GM12878 (cell line): ENCODE data around the gene FAM131B. TPM values are rescaled to one million over a fixed set of nuclear protein-coding genes. Genes with fewer than 3 reads are reported as not detected.

Experiments
- ATAC-seq: fragments of 200-7000 bp; cut with Tn5 transposase; 3 replicates; pipeline ENCODE4 v1.9.1; 2020; ENCODE audit warnings: mild to moderate bottlenecking, moderate library complexity
- BruUV-seq: library from RNA; stranded (reverse); fragments of 400-500 nt; replicated peaks from 2 replicates; lab custom pipeline; 2021; lab: Mats Ljungman, UMichigan
- CTCF ChIA-PET: fragments of 300-600 bp; sonication (Branson Sonifier 250); formaldehyde crosslinking; extraction: SDS; loops from one replicate; lab custom pipeline; 2021; ENCODE audit warnings: inconsistent platforms; lab: Yijun Ruan, JAX
- POLR2A ChIA-PET: fragments of 350-600 bp; formaldehyde crosslinking; extraction: SDS; loops from one replicate; lab custom pipeline; 2021; ENCODE audit warnings: inconsistent platforms; lab: Charles Lee
- RAD21 ChIA-PET: fragments of 300-600 bp; sonication (Branson Sonifier 250); formaldehyde crosslinking; loops from one replicate; lab custom pipeline; 2023; ENCODE audit warnings: antibody characterized with exemption; ENCODE audit not compliant: unreplicated experiment; lab: Charles Lee
- SMC1A ChIA-PET: fragments of 300-600 bp; sonication (Branson Sonifier 250); formaldehyde crosslinking; loops from one replicate; lab custom pipeline; 2023; ENCODE audit not compliant: unreplicated experiment, uncharacterized antibody; lab: Charles Lee
- DNase-seq: peaks from one replicate; pipeline ENCODE4 v3.0.0-alpha.2; 2011; ENCODE audit warnings: low read depth, low spot score
- FAIRE-seq: peaks from 3 replicates; lab custom pipeline; 2011; peaks lifted over from hg19 to GRCh38; lab: Jason Lieb, UNC
- H2AFZ ChIP-seq: 2 replicates; pipeline ENCODE4 v1.6.0; 2011; ENCODE audit warnings: low read depth, low read length, control low read depth; ENCODE audit not compliant: control insufficient read depth
- H3K27ac ChIP-seq: 2 replicates; pipeline ENCODE4 v1.5.1; 2011; ENCODE audit warnings: control low read depth; ENCODE audit not compliant: control insufficient read depth, insufficient read depth
- H3K27me3 ChIP-seq, 2 experiments: replicated peaks in 1 of 2; 2 replicates each; pipeline versions ENCODE4 v1.6.0 to v1.6.1; 2011; ENCODE audit warnings: low read length in 1 of 2; ENCODE audit not compliant: control insufficient read depth in 2 of 2, insufficient read depth in 2 of 2
- H3K36me3 ChIP-seq, 2 experiments: 2 replicates each; pipeline ENCODE4 v1.5.1; 2011; ENCODE audit warnings: low read length in 1 of 2; ENCODE audit not compliant: control insufficient read depth in 2 of 2, insufficient read depth in 2 of 2
- H3K4me1 ChIP-seq: 2 replicates; pipeline ENCODE4 v1.6.1; 2011; ENCODE audit warnings: mild to moderate bottlenecking, low read length, moderate library complexity, mixed read lengths; ENCODE audit not compliant: control insufficient read depth, insufficient read depth
- H3K4me2 ChIP-seq: 2 replicates; pipeline ENCODE4 v1.6.0; 2011; ENCODE audit warnings: control low read depth; ENCODE audit not compliant: control insufficient read depth, insufficient read depth
- H3K4me3 ChIP-seq: fragments of 200-600 bp; sonication (generic); 2 replicates; pipeline ENCODE4 v1.5.1; 2016
- H3K79me2 ChIP-seq: 2 replicates; pipeline ENCODE4 v1.6.0; 2011; ENCODE audit warnings: low read length; ENCODE audit not compliant: control insufficient read depth, insufficient read depth
- H3K9ac ChIP-seq: 2 replicates; pipeline ENCODE4 v1.8.0; 2011; ENCODE audit warnings: low read length, control low read depth, mixed read lengths; ENCODE audit not compliant: control insufficient read depth, insufficient read depth
- H3K9me3 ChIP-seq: replicated peaks from 3 replicates; pipeline ENCODE4 v1.5.1; 2011; ENCODE audit warnings: mild to moderate bottlenecking, low read length; ENCODE audit not compliant: control insufficient read depth, insufficient read depth
- H4K20me1 ChIP-seq: 2 replicates; pipeline ENCODE4 v1.6.0; 2011; ENCODE audit not compliant: control insufficient read depth, insufficient read depth
- CREB1 ChIP-seq: IDR thresholded peaks from 2 replicates; pipeline ENCODE4 v1.6.1; 2012; ENCODE audit warnings: low read depth, mild to moderate bottlenecking, inconsistent platforms
- CTCF ChIP-seq, 3 experiments: IDR thresholded peaks in 2 of 3; conservative IDR thresholded peaks in 1 of 3; 2 replicates each; pipeline ENCODE4 v1.5.1; 2011; ENCODE audit warnings: low read depth in 3 of 3, low read length in 3 of 3, mild to moderate bottlenecking in 3 of 3, control low read depth in 2 of 3, moderate library complexity in 2 of 3, inconsistent platforms in 1 of 3, mixed read lengths in 1 of 3; ENCODE audit not compliant: control insufficient read depth in 2 of 3, insufficient read depth in 1 of 3; ENCODE audit errors: extremely low read depth in 1 of 3
- GATAD2B ChIP-seq: fragments of 450-650 bp; conservative IDR thresholded peaks from 2 replicates; pipeline ENCODE4 v1.6.1; 2017; ENCODE audit warnings: low read depth, mild to moderate bottlenecking, moderate library complexity
- HCFC1 ChIP-seq: fragments of 150-350 bp; IDR thresholded peaks from 2 replicates; pipeline ENCODE4 v1.6.1; 2014; ENCODE audit warnings: low read length
- KDM1A ChIP-seq: fragments of 200-600 bp; sonication (generic); IDR thresholded peaks from 2 replicates; pipeline ENCODE4 v1.6.1; 2016; ENCODE audit warnings: borderline replicate concordance
- MAX ChIP-seq: IDR thresholded peaks from 2 replicates; pipeline ENCODE4 v1.6.1; 2012; ENCODE audit warnings: low read depth, low read length, improper control_type of control experiment
- MTA2 ChIP-seq: fragments of 450-650 bp; IDR thresholded peaks from 2 replicates; pipeline ENCODE4 v1.6.1; 2016; ENCODE audit warnings: low read depth, mild to moderate bottlenecking, moderate library complexity
- NFIC ChIP-seq: IDR thresholded peaks from 2 replicates; pipeline ENCODE4 v1.6.1; 2012; ENCODE audit warnings: low read depth, mild to moderate bottlenecking, inconsistent platforms, low read length, moderate library complexity
- PBX3 ChIP-seq: IDR thresholded peaks from 2 replicates; pipeline ENCODE4 v1.6.1; 2011; ENCODE audit warnings: mild to moderate bottlenecking, low read depth, low read length, moderate library complexity; ENCODE audit not compliant: insufficient replicate concordance
- POLR2AphosphoS2 ChIP-seq: IDR thresholded peaks from 2 replicates; pipeline ENCODE4 v1.6.1; 2011; ENCODE audit warnings: low read depth, mild to moderate bottlenecking, low read length, improper control_type of control experiment, moderate library complexity
- RAD21 ChIP-seq: IDR thresholded peaks from 2 replicates; pipeline ENCODE4 v1.6.1; 2011; ENCODE audit warnings: mild to moderate bottlenecking, low read depth, low read length, moderate library complexity; ENCODE audit not compliant: insufficient read depth
- RBBP5 ChIP-seq: fragments of 200-600 bp; sonication (generic); conservative IDR thresholded peaks from 2 replicates; pipeline ENCODE4 v1.6.1; 2016
- SMC3 ChIP-seq: IDR thresholded peaks from 2 replicates; pipeline ENCODE4 v1.6.1; 2011; ENCODE audit warnings: low read length, improper control_type of control experiment, borderline replicate concordance
- TBL1XR1 ChIP-seq: IDR thresholded peaks from 2 replicates; pipeline ENCODE4 v1.6.1; 2012; ENCODE audit warnings: low read depth, low read length, improper control_type of control experiment
- TCF12 ChIP-seq: IDR thresholded peaks from 2 replicates; pipeline ENCODE4 v1.6.1; 2011; ENCODE audit warnings: low read depth, mild to moderate bottlenecking, low read length
- ZBTB33 ChIP-seq: fragments of 450-650 bp; IDR thresholded peaks from 2 replicates; pipeline ENCODE4 v1.6.1; 2017; ENCODE audit warnings: mild to moderate bottlenecking
- WGBS: methylation state at CpG from one replicate; pipeline ENCODE4 v1.1.6; 2016; ENCODE audit warnings: low lambda C conversion rate; ENCODE audit not compliant: insufficient replicate concordance, insufficient coverage; ENCODE audit errors: missing lambda C conversion rate; 5-methylcytosine and 5-hydroxymethylcytosine counted together
- in situ Hi-C: fragments of 300-500 bp; cut with MboI; formaldehyde crosslinking; loops from 9 replicates; pipeline ENCODE4 v1.14.3; 2018; ENCODE audit warnings: mixed read lengths
- intact Hi-C: fragments of 100-400 bp; cut with micrococcal nuclease; formaldehyde crosslinking; loops from one replicate; pipeline ENCODE4 v1.14.2; 2022; ENCODE audit not compliant: unreplicated experiment
- polyA plus RNA-seq, 11 experiments: library from polyadenylated mRNA; depleted of rRNA in 4 of 11; unstranded in 6 of 11; stranded (reverse) in 5 of 11; fragments of >200 nt; fragmentation: Nextera tagmentation in 4 of 11; fragmentation: Illumina TruSeq in 1 of 11; extraction: Ambion mirVana in 4 of 11; extraction: Trizol in 1 of 11; gene quantifications; 1 replicate in 1 of 11; 2 replicates in 10 of 11; pipeline versions ENCODE4 v1.2.1 to v1.2.3, GENCODE V29; 2011 to 2016; ENCODE audit warnings: inconsistent platforms in 2 of 11, missing spikeins in 2 of 11, low read depth in 1 of 11
- total RNA-seq, 4 experiments: library from RNA; depleted of rRNA in 3 of 4; stranded (reverse); fragments of >200 nt in 3 of 4; fragmentation: Illumina TruSeq in 1 of 4; extraction: Trizol in 1 of 4; gene quantifications; 2 replicates each; pipeline versions ENCODE4 v1.2.1 to v1.2.3, GENCODE V29; 2013 to 2021
- TF ChIP-seq, protein P1 (sequence below): IDR thresholded peaks from 2 replicates; pipeline ENCODE4 v1.6.1; 2011; ENCODE audit warnings: low read depth, low read length, improper control_type of control experiment, borderline replicate concordance

Gene FAM131B
- total and polyA plus RNA-seq, 10 of the 15 experiments (the other 5 are each of a cell fraction or from before 2014, with no cell fraction given) = 0.03 to 0.05 TPM; not detected in 8

- peak; percentile 23 for FAIRE-seq
- 76% methylated on average over 10 of the region's 10 CpGs for WGBS
- no TSS peak for BruUV-seq
- TF ChIP-seq PBX3 = no peak
- TF ChIP-seq CTCF (IDR thresholded peaks at IDR 0.05 in 2 of 3, conservative IDR thresholded peaks at IDR 0.05 in 1 of 3; ENCODE audit: control insufficient read depth in 2 of 3, extremely low read depth in 1 of 3, insufficient read depth in 1 of 3, low read depth in 3 of 3, low read length in 3 of 3) = peak; percentile 33 to 59 (median 43); a peak in 5 of 6 replicates
- peak; percentile 45; the same call in 1 of the 2 replicates for TF ChIP-seq SMC3
- no peak for TF ChIP-seq GATAD2B
- TF ChIP-seq KDM1A = no peak
- TF ChIP-seq TCF12 = no peak
- no peak for TF ChIP-seq POLR2AphosphoS2
- no peak for TF ChIP-seq RBBP5
- no peak for TF ChIP-seq MTA2
- TF ChIP-seq HCFC1 = no peak
- TF ChIP-seq NFIC = no peak
- TF ChIP-seq, protein P1, sequence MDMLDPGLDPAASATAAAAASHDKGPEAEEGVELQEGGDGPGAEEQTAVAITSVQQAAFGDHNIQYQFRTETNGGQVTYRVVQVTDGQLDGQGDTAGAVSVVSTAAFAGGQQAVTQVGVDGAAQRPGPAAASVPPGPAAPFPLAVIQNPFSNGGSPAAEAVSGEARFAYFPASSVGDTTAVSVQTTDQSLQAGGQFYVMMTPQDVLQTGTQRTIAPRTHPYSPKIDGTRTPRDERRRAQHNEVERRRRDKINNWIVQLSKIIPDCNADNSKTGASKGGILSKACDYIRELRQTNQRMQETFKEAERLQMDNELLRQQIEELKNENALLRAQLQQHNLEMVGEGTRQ = no peak
- TF ChIP-seq CREB1 = no peak
- TF ChIP-seq MAX = no peak
- TF ChIP-seq ZBTB33 = no peak
- peak; percentile 45 for TF ChIP-seq RAD21
- no peak for TF ChIP-seq TBL1XR1
These were observed 57.0 kb downstream of the FAM131B start for GRCh38 chr7:143305423-143306070.

More at GRCh38 chr7:143305423-143306070, 57.0 kb downstream of the FAM131B start:
- Histone ChIP-seq H3K27ac (no peak overlapping the region), H2AFZ (no peak overlapping the region), H3K36me3 (peaks cover 17 to 34% of the 10 kb centered on the region in 2 experiments), H3K4me1 (no peaks in the 10 kb centered on the region; the same call in 1 of the 2 replicates), H3K9me3 (no peaks in the 10 kb centered on the region), H3K79me2 (no peaks in the 10 kb centered on the region), H3K27me3 (no peaks in the 10 kb centered on the region), H3K4me3 (no peak overlapping the region), H3K9ac (no peak overlapping the region), H3K4me2 (no peak overlapping the region), H4K20me1 (no peaks in the 10 kb centered on the region)
- POLR2A ChIA-PET = interaction anchor here (0.7 kb wide), 1 partner anchor 9 kb away, joined by 3 read pairs; no protein-coding TSS in a partner anchor
- CTCF ChIA-PET = interaction anchor here (0.6 to 4.1 kb wide), 9 partner anchors 10 to 522 kb away, joined by 3 to 34 read pairs (median 4); partner anchors contain the start of genes CASP2 and GSTK1
- SMC1A ChIA-PET = interaction anchor here (0.8 to 1.2 kb wide), 3 partner anchors 9 to 65 kb away, joined by 3 to 6 read pairs (median 5); no protein-coding TSS in a partner anchor
- ATAC-seq = peak; percentile 86
- RAD21 ChIA-PET = interaction anchor here (0.7 to 1.1 kb wide), 2 partner anchors 18 to 62 kb away, joined by 4 to 5 read pairs; no protein-coding TSS in a partner anchor
- in situ Hi-C loops = no loop called here
- intact Hi-C loops = loop anchor here (1.0 to 5.0 kb wide), 2 partner anchors 65 to 77 kb away; partner anchors contain the start of gene ZYX
- DNase-seq = no peak
